Calu3 (cell line): ENCODE measurements around the gene PANX2. TPM values are rescaled to one million over a fixed set of nuclear protein-coding genes. Genes with fewer than 3 reads are reported as not detected.

Experiments used
- BruUV-seq: library from RNA; stranded (reverse); fragments of 400-500 nt; replicated peaks from 2 replicates; lab custom pipeline; 2021; lab: Mats Ljungman, UMichigan
- CTCF ChIA-PET: fragments of 300-600 bp; sonication (Branson Sonifier 250); formaldehyde crosslinking; loops from one replicate; lab custom pipeline; 2022; ENCODE audit warnings: antibody characterized with exemption; lab: Charles Lee
- DNase-seq: peaks from one replicate; pipeline ENCODE4 v3.0.0; 2022
- H3K27ac Mint-ChIP-seq: one replicate; pipeline ENCODE4 v1.8.0; 2022; ENCODE audit warnings: mixed read lengths; ENCODE audit not compliant: unreplicated experiment
- H3K27me3 Mint-ChIP-seq: one replicate; pipeline ENCODE4 v1.8.0; 2022; ENCODE audit warnings: mixed read lengths; ENCODE audit not compliant: unreplicated experiment
- H3K36me3 Mint-ChIP-seq: one replicate; pipeline ENCODE4 v1.8.0; 2022; ENCODE audit warnings: mild to moderate bottlenecking, moderate library complexity, mixed read lengths; ENCODE audit not compliant: insufficient read depth, unreplicated experiment
- H3K4me1 Mint-ChIP-seq: one replicate; pipeline ENCODE4 v1.8.0; 2022; ENCODE audit warnings: mild to moderate bottlenecking, low read depth, mixed read lengths; ENCODE audit not compliant: unreplicated experiment
- H3K4me3 Mint-ChIP-seq: one replicate; pipeline ENCODE4 v1.8.0; 2022; ENCODE audit warnings: mild to moderate bottlenecking, low read depth, moderate library complexity, mixed read lengths; ENCODE audit not compliant: unreplicated experiment
- H3K9me3 Mint-ChIP-seq: one replicate; pipeline ENCODE4 v1.8.0; 2022; ENCODE audit warnings: low read depth, mixed read lengths; ENCODE audit not compliant: unreplicated experiment
- intact Hi-C: fragments of 100-400 bp; cut with micrococcal nuclease; formaldehyde crosslinking; loops from one replicate; pipeline ENCODE4 v1.10.0; 2022; ENCODE audit not compliant: unreplicated experiment
- total RNA-seq: library from RNA; stranded (reverse); gene quantifications from 2 replicates; pipeline ENCODE4 v1.2.3, GENCODE V29; 2022
- TF ChIP-seq, protein P1 (sequence below): fragments of 200-600 bp; IDR thresholded peaks from one replicate; pipeline ENCODE4 v1.8.0; 2022; ENCODE audit warnings: antibody characterized with exemption; ENCODE audit not compliant: unreplicated experiment

PANX2 gene
- total RNA-seq, 1 experiment from 2014 or later: 2.0 TPM

DNA sequence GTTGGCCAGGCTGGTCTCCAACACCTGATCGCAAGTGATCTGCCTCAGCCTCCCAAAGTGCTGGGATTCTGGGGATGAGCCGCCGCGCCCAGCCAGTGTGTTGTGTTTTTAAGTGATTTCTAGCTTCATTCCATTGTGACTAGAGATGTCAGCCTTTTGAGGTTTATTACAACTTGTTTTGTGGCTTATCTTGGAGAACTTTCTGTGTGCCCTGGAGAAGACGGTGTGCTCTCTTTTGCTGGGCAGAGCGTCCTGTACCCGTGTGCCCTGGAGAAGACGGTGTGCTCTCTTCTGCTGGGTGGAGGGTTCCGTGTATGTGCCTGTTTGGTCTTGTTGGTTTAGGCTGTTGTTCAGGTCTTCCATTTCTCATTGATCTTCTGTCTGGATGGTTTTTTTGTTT lies 42.7 kb downstream of the PANX2 start:
- peaks cover 8% of the 10 kb centered on the region for H3K4me1 Mint-ChIP-seq
- intact Hi-C loops: no loop called here
- TF ChIP-seq, protein P1, sequence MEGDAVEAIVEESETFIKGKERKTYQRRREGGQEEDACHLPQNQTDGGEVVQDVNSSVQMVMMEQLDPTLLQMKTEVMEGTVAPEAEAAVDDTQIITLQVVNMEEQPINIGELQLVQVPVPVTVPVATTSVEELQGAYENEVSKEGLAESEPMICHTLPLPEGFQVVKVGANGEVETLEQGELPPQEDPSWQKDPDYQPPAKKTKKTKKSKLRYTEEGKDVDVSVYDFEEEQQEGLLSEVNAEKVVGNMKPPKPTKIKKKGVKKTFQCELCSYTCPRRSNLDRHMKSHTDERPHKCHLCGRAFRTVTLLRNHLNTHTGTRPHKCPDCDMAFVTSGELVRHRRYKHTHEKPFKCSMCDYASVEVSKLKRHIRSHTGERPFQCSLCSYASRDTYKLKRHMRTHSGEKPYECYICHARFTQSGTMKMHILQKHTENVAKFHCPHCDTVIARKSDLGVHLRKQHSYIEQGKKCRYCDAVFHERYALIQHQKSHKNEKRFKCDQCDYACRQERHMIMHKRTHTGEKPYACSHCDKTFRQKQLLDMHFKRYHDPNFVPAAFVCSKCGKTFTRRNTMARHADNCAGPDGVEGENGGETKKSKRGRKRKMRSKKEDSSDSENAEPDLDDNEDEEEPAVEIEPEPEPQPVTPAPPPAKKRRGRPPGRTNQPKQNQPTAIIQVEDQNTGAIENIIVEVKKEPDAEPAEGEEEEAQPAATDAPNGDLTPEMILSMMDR: no peak
- no peaks in the 10 kb centered on the region for H3K27me3 Mint-ChIP-seq
- H3K4me3 Mint-ChIP-seq: no peak overlapping the region
- H3K9me3 Mint-ChIP-seq: no peaks in the 10 kb centered on the region
- DNase-seq: no peak
- BruUV-seq: no TSS peak
- H3K27ac Mint-ChIP-seq: no peak overlapping the region
- H3K36me3 Mint-ChIP-seq: peaks cover 75% of the 10 kb centered on the region
- CTCF ChIA-PET: no interaction called here

DNA sequence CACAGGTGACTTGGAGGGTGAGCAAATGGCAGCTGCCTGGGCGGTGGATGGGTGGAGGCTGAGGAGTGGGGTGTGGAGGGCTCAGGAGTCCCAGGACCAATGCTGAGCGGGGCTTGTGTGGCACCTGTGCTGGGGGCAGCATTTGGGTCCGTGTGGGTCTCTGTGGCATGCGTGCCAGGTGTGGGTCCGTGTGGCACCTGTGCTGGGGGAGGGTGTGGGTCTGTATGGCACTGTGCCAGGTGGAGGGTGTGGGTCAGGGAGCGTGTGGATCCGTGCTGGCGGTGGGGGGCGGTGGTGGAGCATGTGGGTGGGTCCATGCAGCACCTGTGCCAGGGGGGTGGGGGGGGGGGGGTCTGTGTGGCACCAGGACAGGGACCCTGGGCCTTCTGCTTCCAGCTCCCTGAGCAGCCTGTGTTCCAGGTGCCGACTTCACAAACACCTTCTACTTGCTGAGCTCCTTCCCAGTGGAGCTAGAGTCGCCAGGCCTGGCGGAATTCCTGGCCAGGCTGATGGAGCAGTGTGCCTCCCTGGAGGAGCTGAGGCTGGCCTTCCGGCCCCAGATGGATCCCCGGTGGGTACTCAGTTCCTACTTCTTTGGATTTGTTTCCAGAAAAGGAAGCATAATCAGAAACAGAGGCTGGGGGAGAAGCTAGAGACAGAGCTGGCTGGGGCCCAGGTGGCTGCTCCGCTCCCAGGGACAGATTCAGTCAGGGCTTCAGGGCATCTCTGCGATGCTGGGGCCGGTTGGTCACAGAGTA lies 44.9 kb downstream of the PANX2 start:
- DNase-seq: no peak
- no TSS peak for BruUV-seq
- intact Hi-C loops: no loop called here
- CTCF ChIA-PET: interaction anchor here (0.6 kb wide), 2 partner anchors 109 to 224 kb away, joined by 4 to 7 read pairs; no protein-coding TSS in a partner anchor
- peaks cover 8% of the 10 kb centered on the region for H3K4me1 Mint-ChIP-seq
- H3K9me3 Mint-ChIP-seq: no peaks in the 10 kb centered on the region
- no peaks in the 10 kb centered on the region for H3K27me3 Mint-ChIP-seq
- H3K4me3 Mint-ChIP-seq: no peak overlapping the region
- peaks cover 75% of the 10 kb centered on the region for H3K36me3 Mint-ChIP-seq
- H3K27ac Mint-ChIP-seq: peak overlapping the region; percentile 68
- TF ChIP-seq, protein P1: no peak

DNA sequence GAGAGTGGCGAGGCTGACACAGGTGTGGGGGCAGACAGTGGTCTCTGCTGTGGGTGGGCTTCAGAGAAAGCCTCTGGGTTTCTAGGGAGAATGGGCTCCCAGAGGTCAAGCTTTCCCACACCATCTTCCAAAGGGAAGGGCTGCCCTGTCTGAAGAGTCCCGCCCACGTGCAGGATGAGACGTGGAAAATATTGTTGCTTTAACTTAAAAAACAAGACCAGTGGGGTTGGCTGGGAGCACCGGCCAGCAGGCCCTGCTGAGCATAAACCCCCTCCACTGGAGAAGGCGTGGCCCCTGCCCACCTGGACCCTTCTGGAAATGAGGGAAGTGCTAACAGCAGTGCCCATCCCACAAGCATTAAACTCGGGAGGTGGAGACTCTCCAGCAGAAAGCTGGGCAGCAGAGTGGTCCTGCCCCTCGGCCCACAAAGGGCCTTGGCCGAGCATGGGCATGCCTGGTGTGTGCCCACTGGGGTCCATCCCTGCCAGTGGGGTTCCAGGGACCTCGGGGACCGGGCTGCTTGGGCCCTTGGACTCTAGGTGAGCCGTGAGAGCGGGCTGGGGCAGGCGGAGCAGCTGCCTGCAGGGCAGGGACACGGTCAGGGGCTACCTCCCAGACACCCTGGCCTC lies 45.6 kb downstream of the PANX2 start:
- Mint-ChIP-seq H3K36me3 (peaks cover 79% of the 10 kb centered on the region), H3K4me3 (no peak overlapping the region), H3K9me3 (no peaks in the 10 kb centered on the region), H3K27ac (no peak overlapping the region), H3K27me3 (no peaks in the 10 kb centered on the region), H3K4me1 (peaks cover 8% of the 10 kb centered on the region)
- TF ChIP-seq, protein P1: no peak
- CTCF ChIA-PET: interaction anchor here (0.6 kb wide), 2 partner anchors 109 to 224 kb away, joined by 4 to 7 read pairs; no protein-coding TSS in a partner anchor
- BruUV-seq: no TSS peak
- no peak for DNase-seq
- intact Hi-C loops: no loop called here

DNA sequence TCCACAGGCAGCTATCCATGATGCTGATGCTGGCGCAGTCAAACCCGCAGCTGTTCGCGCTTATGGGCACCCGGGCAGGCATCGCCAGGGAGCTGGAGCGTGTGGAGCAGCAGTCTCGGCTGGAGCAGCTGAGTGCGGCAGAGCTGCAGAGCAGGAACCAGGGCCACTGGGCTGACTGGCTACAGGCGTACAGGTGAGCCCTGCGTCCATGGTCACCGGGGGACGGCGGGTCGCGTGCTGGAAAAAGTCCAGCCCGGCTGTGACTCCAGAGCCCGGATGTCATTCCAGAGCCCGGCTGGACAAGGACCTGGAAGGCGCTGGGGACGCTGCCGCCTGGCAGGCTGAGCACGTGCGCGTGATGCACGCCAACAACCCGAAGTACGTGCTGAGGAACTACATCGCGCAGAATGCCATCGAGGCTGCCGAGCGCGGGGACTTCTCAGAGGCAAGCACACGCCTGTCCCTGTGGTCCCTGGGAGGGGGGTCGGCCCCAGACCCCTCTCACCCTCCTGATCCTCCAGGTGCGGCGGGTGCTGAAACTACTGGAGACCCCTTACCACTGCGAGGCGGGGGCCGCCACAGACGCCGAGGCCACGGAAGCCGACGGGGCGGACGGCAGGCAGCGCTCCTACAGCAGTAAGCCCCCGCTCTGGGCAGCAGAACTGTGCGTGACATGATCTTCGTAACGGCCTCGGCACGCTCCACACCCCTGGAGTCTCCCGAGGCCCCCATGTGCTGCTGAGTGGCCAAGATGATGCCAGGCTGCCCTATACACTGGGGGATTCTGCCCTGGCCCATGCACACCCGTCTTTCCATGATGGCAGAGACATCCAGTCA lies 46.4 kb downstream of the PANX2 start:
- H3K36me3 Mint-ChIP-seq: peaks cover 82% of the 10 kb centered on the region
- no TSS peak for BruUV-seq
- DNase-seq: no peak
- intact Hi-C loops: no loop called here
- peaks cover 8% of the 10 kb centered on the region for H3K4me1 Mint-ChIP-seq
- H3K27me3 Mint-ChIP-seq: no peaks in the 10 kb centered on the region
- CTCF ChIA-PET: interaction anchor here (0.5 kb wide), 1 partner anchor 328 kb away, joined by 3 read pairs; no protein-coding TSS in a partner anchor
- peak overlapping the region; percentile 22 for H3K27ac Mint-ChIP-seq
- H3K9me3 Mint-ChIP-seq: no peaks in the 10 kb centered on the region
- TF ChIP-seq, protein P1: no peak
- H3K4me3 Mint-ChIP-seq: no peak overlapping the region
